ENCODE data around the gene ADCK2. TPM values are rescaled to one million over a fixed set of nuclear protein-coding genes. Genes with fewer than 3 reads are reported as not detected.
"Not testable (repeated sequence)": the region's sequence is repeated elsewhere in the genome, so short reads cannot be mapped to it uniquely, and the experiment has no call there.

The ADCK2 gene
- total and polyA plus RNA-seq, 5 donors = 11.7 to 17.9 (median 14.8) TPM

- Histone ChIP-seq H3K9me3 (ENCODE audit: control insufficient read depth, low read length) (no peaks in the 10 kb centered on the region), H3K4me1 (ENCODE audit: control insufficient read depth, insufficient read depth, low read length) (peaks cover 3% of the 10 kb centered on the region), H3K4me3 (ENCODE audit: low read length) (peak overlapping the region; percentile 57), H3K27me3 (ENCODE audit: control insufficient read depth, insufficient read depth) (no peaks in the 10 kb centered on the region), H3K27ac (ENCODE audit: low read length) (no peak overlapping the region)
- ATAC-seq (no peak), DNase-seq (no peak)
- 25% methylated on average over 24 of the region's 24 CpGs for WGBS
- intact Hi-C loops (cut with DNase I) = no loop called here
These were observed 24.9 kb downstream of the ADCK2 start for GRCh38 chr7:140697447-140698143.

DNA sequence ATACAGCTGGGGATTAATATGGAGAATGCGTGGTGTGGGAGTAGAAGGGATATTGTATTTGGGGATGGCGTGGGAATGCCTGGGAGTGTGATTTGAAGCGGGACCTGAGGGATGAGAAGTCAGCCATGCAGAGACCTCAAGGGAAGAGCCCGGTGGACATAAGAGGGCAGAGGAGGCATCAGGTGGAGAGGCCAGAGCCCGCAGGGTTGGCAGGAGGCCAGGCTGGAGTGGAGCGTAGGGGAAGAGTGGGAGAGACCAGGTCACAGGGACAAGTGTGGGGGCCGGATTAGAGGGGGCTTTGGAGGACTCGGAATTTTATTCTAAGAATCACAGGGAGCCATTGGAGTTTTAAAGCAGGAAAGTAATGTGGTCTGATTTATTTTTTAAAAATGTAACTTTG lies 25.7 kb downstream of the ADCK2 start:
- H3K27ac ChIP-seq (ENCODE audit: low read length) = no peak overlapping the region
- ATAC-seq (no peak), DNase-seq (peak in 2 of 3 donors; percentile 70 to 75)
- H3K4me3 ChIP-seq (ENCODE audit: low read length) = no peak overlapping the region
- no peaks in the 10 kb centered on the region for H3K9me3 ChIP-seq (ENCODE audit: control insufficient read depth, low read length)
- 69% methylated on average over 8 of the region's 8 CpGs for WGBS
- no peaks in the 10 kb centered on the region for H3K27me3 ChIP-seq (ENCODE audit: control insufficient read depth, insufficient read depth)
- intact Hi-C loops (cut with DNase I) = no loop called here
- peaks cover 4% of the 10 kb centered on the region for H3K4me1 ChIP-seq (ENCODE audit: control insufficient read depth, insufficient read depth, low read length)

DNA sequence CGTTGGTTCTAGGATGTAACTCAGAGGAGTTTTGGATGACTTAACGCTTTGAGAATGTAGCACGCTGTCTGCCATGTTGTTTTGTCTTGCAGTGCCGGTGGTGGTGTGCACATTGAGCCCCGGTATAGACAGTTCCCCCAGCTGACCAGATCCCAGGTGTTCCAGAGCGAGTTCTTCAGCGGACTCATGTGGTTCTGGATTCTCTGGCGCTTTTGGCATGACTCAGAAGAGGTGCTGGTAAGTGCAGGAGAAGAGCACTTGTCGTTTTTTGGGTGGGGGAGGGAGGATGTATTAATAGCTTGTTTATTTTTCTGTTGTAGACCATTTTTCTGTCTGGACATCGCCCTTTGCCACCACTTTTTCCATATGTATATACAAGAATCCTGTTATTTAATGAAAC lies 30.0 kb downstream of the ADCK2 start:
- 89% methylated on average over 10 of the region's 10 CpGs for WGBS
- H3K27me3 ChIP-seq (ENCODE audit: control insufficient read depth, insufficient read depth) = no peaks in the 10 kb centered on the region
- intact Hi-C loops (cut with DNase I) = no loop called here
- no peaks in the 10 kb centered on the region for H3K9me3 ChIP-seq (ENCODE audit: control insufficient read depth, low read length)
- H3K27ac ChIP-seq (ENCODE audit: low read length) = no peak overlapping the region
- peaks cover 4% of the 10 kb centered on the region for H3K4me1 ChIP-seq (ENCODE audit: control insufficient read depth, insufficient read depth, low read length)
- H3K4me3 ChIP-seq (ENCODE audit: low read length) = no peak overlapping the region
- ATAC-seq (no peak), DNase-seq (no peak)

DNA sequence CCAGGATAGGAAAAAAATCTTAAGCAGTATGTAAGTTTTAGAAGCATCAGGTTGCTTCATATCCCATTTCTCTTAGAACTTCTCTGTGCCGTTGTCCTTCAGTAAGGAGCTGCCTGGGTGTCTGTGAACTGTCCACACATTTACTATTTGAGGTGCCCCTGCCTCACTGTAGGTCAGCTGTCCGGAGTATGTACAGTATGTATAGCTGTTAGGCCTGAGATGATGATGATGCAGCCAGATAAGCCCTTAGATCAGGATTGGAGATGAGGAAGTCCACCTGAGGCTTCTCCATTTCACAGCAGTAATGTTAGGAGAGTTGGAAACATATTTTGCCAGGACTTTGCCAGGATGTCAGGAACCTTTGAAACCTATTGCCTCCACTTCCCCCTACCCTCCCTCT lies 31.5 kb downstream of the ADCK2 start:
- no peak overlapping the region for H3K27ac ChIP-seq (ENCODE audit: low read length)
- no peak for ATAC-seq
- intact Hi-C loops (cut with DNase I) = no loop called here
- H3K27me3 ChIP-seq (ENCODE audit: control insufficient read depth, insufficient read depth) = no peaks in the 10 kb centered on the region
- H3K4me3 ChIP-seq (ENCODE audit: low read length) = no peak overlapping the region
- no peaks in the 10 kb centered on the region for H3K9me3 ChIP-seq (ENCODE audit: control insufficient read depth, low read length)
- peaks cover 2% of the 10 kb centered on the region for H3K4me1 ChIP-seq (ENCODE audit: control insufficient read depth, insufficient read depth, low read length)
- WGBS = 86% methylated on average over 2 of the region's 2 CpGs
- DNase-seq = no peak

- H3K4me3 ChIP-seq (ENCODE audit: low read length) = no peak overlapping the region
- no peaks in the 10 kb centered on the region for H3K9me3 ChIP-seq (ENCODE audit: control insufficient read depth, low read length)
- intact Hi-C loops (cut with DNase I) = no loop called here
- 85% methylated on average over 5 of the region's 5 CpGs for WGBS
- H3K27ac ChIP-seq (ENCODE audit: low read length) = no peak overlapping the region
- peaks cover 2% of the 10 kb centered on the region for H3K4me1 ChIP-seq (ENCODE audit: control insufficient read depth, insufficient read depth, low read length)
- no peaks in the 10 kb centered on the region for H3K27me3 ChIP-seq (ENCODE audit: control insufficient read depth, insufficient read depth)
- no peak for DNase-seq
- no peak for ATAC-seq
These were observed 34.4 kb downstream of the ADCK2 start for GRCh38 chr7:140707132-140707531.

- H3K27me3 ChIP-seq (ENCODE audit: control insufficient read depth, insufficient read depth); ATAC-seq; H3K4me3 ChIP-seq (ENCODE audit: low read length); DNase-seq; H3K27ac ChIP-seq (ENCODE audit: low read length); H3K4me1 ChIP-seq (ENCODE audit: control insufficient read depth, insufficient read depth, low read length); intact Hi-C loops (cut with DNase I); H3K9me3 ChIP-seq (ENCODE audit: control insufficient read depth, low read length): not testable (repeated sequence)
- WGBS = 95% methylated on average over 4 of the region's 4 CpGs
These were observed 36.0 kb downstream of the ADCK2 start for GRCh38 chr7:140708764-140709163.

DNA sequence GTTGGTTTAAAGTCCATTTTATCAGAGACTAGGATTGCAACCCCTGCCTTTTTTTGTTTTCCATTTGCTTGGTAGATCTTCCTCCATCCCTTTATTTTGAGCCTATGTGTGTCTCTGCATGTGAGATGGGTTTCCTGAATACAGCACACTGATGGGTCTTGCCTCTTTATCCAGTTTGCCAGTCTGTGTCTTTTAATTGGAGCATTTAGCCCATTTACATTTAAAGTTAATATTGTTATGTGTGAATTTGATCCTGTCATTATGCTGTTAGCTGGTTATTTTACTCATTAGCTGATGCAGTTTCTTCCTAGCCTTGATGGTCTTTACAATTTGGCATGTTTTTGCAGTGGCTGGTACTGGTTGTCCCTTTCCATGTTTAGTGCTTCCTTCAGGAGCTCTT lies 39.6 kb downstream of the ADCK2 start:
- DNase-seq; H3K27ac ChIP-seq (ENCODE audit: low read length): not testable (repeated sequence)

GRCh38 chr7:140714331-140715040 lies 41.7 kb downstream of the ADCK2 start:
- 93% methylated on average over 10 of the region's 10 CpGs for WGBS
- ATAC-seq = no peak
- Histone ChIP-seq H3K4me1 (ENCODE audit: control insufficient read depth, insufficient read depth, low read length) (no peaks in the 10 kb centered on the region), H3K27me3 (ENCODE audit: control insufficient read depth, insufficient read depth) (no peaks in the 10 kb centered on the region), H3K4me3 (ENCODE audit: low read length) (no peak overlapping the region), H3K9me3 (ENCODE audit: control insufficient read depth, low read length) (no peaks in the 10 kb centered on the region), H3K27ac (ENCODE audit: low read length) (no peak overlapping the region)
- intact Hi-C loops (cut with DNase I) = no loop called here
- no peak for DNase-seq

More for the DNA sequence above, 39.6 kb downstream of the ADCK2 start:
- H3K4me1 ChIP-seq (ENCODE audit: control insufficient read depth, insufficient read depth, low read length); H3K9me3 ChIP-seq (ENCODE audit: control insufficient read depth, low read length); ATAC-seq; H3K4me3 ChIP-seq (ENCODE audit: low read length); intact Hi-C loops (cut with DNase I); H3K27me3 ChIP-seq (ENCODE audit: control insufficient read depth, insufficient read depth): not testable (repeated sequence)

DNA sequence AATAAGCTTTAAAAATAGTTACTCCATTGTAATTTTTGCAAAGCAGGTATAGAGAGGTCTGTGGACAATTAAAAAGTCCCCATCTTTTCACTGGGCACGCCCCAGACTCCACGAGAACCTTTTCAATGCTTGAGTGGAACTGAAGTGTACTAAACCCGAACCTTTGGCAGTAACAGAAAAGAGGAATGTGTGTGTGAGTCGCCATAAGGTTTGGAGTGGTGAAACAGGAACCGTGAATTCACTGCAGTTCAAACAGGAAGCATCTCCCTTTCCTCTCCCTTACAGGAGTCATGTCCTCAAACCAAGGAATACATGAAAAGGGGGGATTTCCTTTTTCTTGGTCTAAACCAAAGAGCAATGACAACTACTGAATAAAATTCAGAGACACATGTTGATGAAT lies 47.0 kb downstream of the ADCK2 start:
- Histone ChIP-seq H3K4me3 (ENCODE audit: low read length) (no peak overlapping the region), H3K27ac (ENCODE audit: low read length) (no peak overlapping the region), H3K27me3 (ENCODE audit: control insufficient read depth, insufficient read depth) (no peaks in the 10 kb centered on the region), H3K9me3 (ENCODE audit: control insufficient read depth, low read length) (no peaks in the 10 kb centered on the region), H3K4me1 (ENCODE audit: control insufficient read depth, insufficient read depth, low read length) (no peaks in the 10 kb centered on the region)
- DNase-seq = no peak
- no peak for ATAC-seq
- intact Hi-C loops (cut with DNase I) = no loop called here
- 59% methylated on average over 5 of the region's 5 CpGs for WGBS

GRCh38 chr7:140722254-140722653 lies 49.5 kb downstream of the ADCK2 start:
- WGBS = 88% methylated on average over 1 of the region's 1 CpG
- H3K27me3 ChIP-seq (ENCODE audit: control insufficient read depth, insufficient read depth) = no peaks in the 10 kb centered on the region
- no peak overlapping the region for H3K4me3 ChIP-seq (ENCODE audit: low read length)
- DNase-seq = no peak
- ATAC-seq = no peak
- intact Hi-C loops (cut with DNase I) = no loop called here
- no peaks in the 10 kb centered on the region for H3K4me1 ChIP-seq (ENCODE audit: control insufficient read depth, insufficient read depth, low read length)
- no peak overlapping the region for H3K27ac ChIP-seq (ENCODE audit: low read length)
- H3K9me3 ChIP-seq (ENCODE audit: control insufficient read depth, low read length) = no peaks in the 10 kb centered on the region

DNA sequence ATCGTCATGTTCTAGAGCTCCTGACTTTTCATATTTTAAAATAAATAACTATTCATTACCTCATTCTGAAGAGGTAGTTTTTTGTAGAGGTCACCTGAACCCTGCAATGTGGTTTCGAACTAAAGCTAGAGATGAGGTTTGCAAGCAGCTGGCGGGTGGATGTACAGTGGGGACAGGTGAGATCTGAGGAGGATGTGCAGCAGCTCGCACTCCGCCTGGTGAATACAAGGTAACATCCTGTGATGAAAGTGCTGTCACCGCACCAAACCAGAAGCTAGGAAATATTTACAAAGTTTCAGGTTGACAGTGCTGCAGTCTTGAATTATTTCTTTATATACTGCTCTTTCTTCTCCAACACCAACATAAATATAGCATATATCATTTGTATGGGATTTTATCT lies 50.3 kb downstream of the ADCK2 start:
- ATAC-seq (no peak), DNase-seq (no peak)
- intact Hi-C loops (cut with DNase I) = no loop called here
- Histone ChIP-seq H3K27me3 (ENCODE audit: control insufficient read depth, insufficient read depth) (no peaks in the 10 kb centered on the region), H3K4me1 (ENCODE audit: control insufficient read depth, insufficient read depth, low read length) (no peaks in the 10 kb centered on the region), H3K9me3 (ENCODE audit: control insufficient read depth, low read length) (no peaks in the 10 kb centered on the region), H3K27ac (ENCODE audit: low read length) (no peak overlapping the region), H3K4me3 (ENCODE audit: low read length) (no peak overlapping the region)
- 94% methylated on average over 6 of the region's 6 CpGs for WGBS

Data from right cardiac atrium (tissue), 5 donors.